ELF-1 (cell line): Measurements from ENCODE around the gene ABTB2.
A peak's percentile ranks its signal among the peaks of the same experiment; 100 is the strongest.

Experiments used
- DNase-seq: peaks from one replicate; pipeline ENCODE4 v3.0.0-alpha.2; 2016; ENCODE audit warnings: low read depth, low spot score

Gene ABTB2

DNA sequence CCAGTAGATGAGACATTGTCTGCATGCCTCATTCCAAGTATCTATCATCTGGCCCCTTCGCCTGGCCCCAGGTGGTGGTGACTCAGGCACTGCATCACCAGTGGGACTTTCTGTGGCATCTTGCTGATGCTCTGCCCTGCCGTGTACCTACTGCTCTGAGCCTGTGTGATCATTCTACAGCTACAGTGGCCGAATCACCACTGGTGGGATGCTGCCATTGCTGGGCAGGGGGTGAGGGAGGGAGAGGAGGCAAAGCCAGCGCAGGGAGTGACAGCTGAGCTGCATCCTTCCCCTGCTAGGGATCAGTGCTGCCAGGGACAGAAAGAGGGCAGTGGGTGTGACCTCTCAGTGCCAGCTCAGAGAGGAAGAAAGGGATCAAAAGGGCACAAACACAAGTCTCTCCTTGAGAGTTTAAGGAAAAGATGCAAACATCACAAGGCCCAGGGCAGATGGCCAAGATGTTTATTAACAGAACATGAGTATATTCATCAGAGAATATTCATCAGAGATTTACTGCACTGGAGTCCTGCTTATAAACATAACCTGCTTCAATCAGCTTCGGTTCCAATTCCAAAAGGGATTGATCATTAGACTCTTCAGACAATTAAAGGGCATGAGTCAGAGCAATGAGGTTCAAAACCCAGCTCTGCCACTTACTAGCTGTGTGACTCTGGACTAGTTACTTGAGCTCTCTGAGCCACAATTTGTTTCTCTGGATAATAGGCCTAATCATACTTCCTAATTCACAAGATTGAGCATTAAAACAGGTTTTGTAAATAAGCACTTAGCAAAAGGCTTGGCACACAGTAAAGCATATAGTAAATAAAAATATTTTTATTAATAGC lies 142.6 kb downstream of the ABTB2 start:
- no peak for DNase-seq

DNA sequence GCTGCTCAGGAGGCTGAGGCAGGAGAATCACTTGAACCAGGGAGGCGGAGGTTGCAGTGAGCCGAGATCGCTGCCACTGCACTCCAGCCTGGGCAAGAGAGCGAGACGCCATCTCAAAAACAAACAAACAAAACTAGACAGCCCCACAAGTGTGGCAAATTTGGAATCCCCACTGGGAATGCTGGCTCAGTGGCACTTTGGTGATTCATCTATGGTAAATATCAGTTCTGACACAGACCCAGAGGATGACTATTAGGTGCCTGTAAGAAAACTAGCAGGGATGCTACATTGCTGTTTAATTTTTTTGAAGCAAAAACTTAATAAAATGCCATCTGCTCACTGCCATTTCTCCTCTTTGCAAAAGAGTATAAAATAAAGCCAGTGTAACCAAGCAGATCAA lies 144.4 kb downstream of the ABTB2 start:
- DNase-seq, result no peak

GRCh38 chr11:34212566-34212965 lies 145.2 kb downstream of the ABTB2 start:
- no peak for DNase-seq

- DNase-seq, result no peak
Observed at GRCh38 chr11:34209809-34210208, 148.0 kb downstream of the ABTB2 start.

DNA sequence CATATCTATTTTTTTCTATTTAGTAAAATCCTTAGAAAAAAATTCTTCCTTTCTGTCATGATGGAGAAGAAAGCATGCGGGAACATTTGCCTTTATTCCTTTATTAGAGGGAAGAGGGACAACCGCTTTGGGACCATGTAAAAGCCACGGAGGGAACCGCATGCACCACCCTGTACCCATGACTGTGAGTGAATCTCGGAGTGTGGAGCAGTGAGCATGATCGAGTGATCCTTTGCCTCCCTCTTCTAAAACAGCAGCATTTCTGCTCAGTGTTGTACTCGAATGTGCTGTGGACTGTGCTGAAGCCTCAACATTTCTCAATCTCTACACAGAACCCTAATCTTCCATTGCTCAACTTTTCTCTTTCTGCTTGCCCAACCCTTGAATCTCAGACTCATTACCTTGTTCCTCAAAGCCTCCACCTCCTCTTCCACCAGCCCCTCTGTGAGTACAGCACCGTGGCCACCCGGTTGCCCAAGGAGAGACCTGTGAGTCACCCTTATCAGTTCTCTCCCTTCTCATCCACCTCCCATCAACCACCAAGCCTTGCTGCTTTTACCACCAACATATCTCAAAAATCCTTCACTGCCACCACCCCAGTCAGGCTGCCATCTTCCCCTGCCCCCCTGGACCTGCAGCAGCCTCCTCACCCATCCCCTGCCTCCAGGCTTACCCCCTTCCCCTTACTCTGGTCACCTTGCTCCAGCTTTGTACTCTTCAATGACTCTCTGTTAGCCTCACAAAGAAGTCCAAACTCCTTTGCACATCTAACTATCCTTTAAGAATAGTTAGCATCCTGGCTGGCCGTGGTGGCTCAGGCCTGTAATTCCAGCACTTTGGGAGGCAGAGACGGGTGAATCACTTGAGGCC lies 149.3 kb downstream of the ABTB2 start:
- DNase-seq, result no peak

DNA sequence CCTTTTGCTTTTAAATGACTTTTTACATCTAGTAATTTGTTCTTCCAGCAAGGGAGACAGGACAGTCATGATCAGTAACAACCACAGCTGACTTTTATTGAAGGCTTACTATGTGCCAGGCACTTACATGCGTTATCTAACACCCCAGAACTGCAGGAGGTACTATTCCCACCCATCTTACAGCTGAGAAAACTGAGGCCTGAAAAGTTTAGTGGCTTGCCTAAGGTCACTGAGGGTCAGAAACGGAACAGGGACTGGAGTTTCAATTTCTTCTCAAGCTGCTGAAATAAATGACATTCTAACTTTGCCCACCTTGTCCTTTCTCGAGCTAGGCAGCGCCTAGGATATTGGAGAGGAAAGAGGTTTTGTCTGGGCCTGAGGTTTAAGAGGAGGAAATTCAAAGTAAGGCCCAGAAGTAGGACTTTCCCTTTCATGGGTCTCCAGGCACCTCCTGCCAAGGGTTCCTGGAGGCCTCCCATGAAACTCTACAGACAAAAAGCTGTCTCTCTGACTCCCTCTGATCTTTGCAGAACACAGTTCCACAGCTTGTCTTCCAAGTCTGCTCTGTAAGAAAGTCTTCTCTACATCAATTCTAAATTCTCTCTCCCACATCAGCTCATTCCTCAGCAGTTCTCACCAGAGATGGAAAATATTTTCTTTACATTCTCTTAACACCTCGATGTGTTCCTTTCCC lies 150.2 kb downstream of the ABTB2 start:
- DNase-seq, result no peak

DNA sequence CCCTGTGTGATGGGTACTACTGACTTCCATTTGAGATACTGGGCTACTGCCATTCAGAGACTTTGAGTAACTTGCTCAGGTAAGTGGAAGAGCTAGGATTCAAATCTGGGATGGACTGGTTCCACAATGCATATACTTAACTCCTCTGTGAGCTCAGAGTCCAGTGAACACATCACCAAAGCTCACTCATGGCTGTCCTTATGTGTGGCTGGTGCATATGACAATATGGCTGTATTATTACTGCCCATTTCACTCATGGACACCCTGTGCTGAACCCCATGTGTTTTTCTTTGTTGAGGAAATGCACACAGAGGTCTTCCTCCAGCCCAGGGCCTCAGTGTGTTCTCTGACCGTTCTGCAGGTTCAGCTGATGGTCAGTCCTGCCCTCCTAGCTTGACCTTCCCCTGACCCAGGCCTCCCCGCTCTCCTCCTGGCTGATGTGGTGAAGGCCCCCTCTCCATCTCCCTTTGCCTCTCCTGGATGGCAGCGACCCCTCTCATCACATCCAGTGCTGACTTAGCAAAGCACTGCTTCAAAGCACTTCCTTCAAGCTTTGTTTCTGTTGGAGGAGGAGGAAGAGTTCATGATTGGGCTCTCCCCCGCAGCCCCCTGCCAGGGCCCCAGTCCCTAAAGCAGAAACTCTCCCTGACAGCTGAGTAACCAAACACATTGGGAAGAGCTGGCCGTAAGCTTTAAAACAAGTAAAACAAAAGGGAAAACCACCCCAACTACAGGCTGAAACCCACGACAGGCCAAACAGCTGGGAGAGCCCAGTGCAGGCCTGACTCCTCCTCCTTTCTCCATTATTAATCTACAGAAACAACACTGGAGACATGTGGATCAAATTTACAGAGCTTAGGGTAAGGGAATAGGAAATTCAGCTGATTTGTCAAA lies 151.2 kb downstream of the ABTB2 start:
- no peak for DNase-seq

- DNase-seq, result no peak
Observed at GRCh38 chr11:34205326-34206035, 152.3 kb downstream of the ABTB2 start.

GRCh38 chr11:34204396-34205279 lies 153.2 kb downstream of the ABTB2 start:
- no peak for DNase-seq

DNA sequence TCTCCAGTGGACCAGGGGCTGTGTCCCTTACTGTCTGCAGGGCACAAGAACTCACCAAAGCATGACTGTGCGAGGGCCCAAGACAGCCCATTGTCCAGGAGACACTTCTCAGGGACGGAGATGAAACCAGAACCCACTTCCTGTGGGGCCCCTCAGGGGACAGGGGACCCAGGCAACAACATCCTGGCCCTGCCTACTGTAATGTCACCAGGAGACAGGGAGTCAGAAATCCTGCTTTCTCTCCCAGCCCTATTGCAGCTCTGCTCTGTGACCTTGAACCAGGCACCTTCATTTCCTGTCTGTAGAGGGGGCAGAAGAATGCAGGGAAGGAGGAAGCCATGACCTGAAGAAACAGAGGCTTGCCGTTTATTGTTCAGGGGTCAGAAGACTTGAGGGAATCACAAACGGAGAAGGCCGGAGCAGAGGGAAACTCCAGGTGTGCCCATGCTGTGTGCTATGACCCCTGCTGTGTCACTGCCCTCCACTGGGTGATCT lies 154.4 kb downstream of the ABTB2 start:
- DNase-seq, result no peak

DNA sequence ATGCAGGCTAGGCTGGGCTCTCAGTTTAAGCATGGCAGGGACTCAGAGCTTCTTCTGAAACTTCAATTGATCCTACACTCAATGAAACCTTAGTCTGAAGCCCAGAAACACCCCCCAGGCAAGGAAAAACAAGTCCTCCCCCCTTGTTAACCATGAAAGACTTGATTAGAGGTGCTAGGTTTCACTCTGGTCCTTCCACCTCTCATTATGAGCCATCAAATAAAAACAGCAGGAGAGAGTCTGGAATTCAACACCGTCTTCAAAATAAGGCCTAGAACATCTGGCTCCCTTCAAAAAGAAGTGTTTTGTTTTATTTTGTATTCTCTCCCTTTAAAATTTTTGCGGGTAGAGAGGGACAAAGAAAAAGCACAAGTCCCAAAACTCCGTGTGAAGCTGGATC lies 156.7 kb downstream of the ABTB2 start:
- no peak for DNase-seq

- no peak for DNase-seq
Observed at GRCh38 chr11:34199525-34199924, 158.3 kb downstream of the ABTB2 start.

DNA sequence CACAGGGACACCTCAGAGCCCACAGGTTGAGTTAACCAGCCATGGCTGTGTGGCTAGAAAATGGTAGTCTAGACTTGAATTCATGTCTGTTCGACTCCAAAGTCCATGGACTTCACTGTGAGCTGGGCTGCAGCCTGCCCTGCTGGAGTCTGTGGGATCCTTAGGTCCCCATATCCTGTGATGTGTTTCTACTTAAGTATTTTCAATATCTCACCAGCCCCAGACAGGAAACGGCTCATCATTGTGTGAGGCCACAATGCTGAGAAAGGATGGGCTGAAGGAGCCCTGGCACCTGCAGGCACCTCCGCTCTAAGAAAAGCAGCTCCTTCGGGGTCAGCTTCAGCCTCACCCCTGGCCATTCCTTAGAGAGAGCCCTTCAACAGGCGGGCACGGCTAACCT lies 159.3 kb downstream of the ABTB2 start:
- DNase-seq, result no peak

GRCh38 chr11:34197256-34197655 lies 160.6 kb downstream of the ABTB2 start:
- no peak for DNase-seq

- peak; percentile 56 for DNase-seq
Observed at GRCh38 chr11:34194576-34195335, 163.1 kb downstream of the ABTB2 start.

DNA sequence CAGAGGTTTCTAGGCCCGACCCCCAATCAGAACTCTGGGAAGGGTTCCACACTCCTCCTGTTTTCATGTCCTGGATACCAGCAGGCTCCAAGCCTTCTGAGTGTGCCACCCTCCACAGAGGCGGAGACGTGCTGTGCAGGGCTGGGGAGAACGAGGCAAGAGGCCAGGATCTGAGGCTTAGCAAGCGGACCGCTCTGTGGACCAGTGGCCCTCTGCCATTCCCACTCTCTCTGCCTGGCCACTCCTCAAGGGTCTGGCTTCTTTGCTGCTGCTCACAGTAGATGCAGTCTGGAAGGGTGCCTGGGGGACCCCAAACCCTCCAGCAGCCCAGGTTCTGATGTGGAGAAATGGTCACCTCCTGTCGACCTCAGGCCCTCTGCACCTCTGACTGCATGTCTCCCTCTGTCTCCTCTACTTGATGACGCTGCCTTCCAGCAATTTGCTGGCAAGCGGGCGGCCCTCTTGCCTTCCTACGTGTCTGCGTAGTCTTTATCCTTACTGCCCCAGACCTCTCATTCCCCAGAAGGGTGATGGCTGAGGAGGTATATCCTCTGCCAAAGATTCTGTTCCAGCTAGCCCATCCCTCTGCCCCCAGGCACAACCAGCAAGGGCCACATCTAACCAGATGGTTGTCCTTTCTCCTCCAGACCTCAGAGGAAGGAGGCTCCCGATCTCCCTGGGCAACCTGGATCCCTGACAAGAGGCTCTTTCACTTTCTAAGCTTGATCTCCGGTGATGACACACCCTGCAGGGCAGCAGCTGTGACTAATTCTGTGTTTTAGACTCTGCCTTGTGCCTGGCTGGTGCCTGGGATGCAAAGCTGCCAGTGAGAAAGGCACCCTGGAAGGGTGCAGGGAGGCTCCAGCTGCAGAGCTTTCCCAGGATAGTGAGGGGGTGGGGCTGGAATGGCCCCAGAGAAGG lies 165.1 kb downstream of the ABTB2 start:
- peak; percentile 68 for DNase-seq

DNA sequence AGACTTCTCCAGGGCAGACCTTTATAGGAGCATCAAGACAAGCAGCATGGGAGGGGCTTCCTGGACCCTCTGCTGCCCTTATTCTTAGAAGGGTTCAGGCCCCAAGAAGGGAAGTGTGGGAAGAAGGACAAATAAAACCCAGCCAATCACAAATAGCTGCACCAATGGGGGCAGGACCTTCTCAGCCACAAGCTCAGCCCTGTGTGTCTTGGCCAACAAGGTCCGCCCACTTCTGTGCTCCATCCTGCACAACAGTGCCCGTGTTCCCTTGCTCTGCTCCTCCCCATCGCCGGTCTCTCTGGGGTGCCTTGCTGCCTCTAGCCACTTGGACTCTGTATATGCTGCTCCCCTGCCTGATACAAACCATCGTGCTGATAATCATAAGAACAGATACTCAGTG lies 166.2 kb downstream of the ABTB2 start:
- DNase-seq, result no peak
